H1 (cell line): ENCODE measurements around the gene TMEM179B. TPM values are rescaled to one million over a fixed set of nuclear protein-coding genes. Genes with fewer than 3 reads are reported as not detected.

Experiments
- CTCF ChIA-PET: fragments of 300-600 bp; sonication (Branson Sonifier 250); formaldehyde crosslinking; loops from one replicate; lab custom pipeline; 2021; ENCODE audit not compliant: partially characterized antibody; lab: Charles Lee
- POLR2A ChIA-PET: fragments of 300-600 bp; sonication (Branson Sonifier 250); formaldehyde crosslinking; loops from one replicate; lab custom pipeline; 2021; ENCODE audit warnings: inconsistent platforms; ENCODE audit not compliant: partially characterized antibody; lab: Charles Lee
- DNase-seq, 2 experiments: peaks; one replicate each; pipeline versions ENCODE4 v3.0.0 to v3.0.0-alpha.2; 2010 to 2022; ENCODE audit warnings: low spot score in 2 of 2, low read depth in 1 of 2, mixed read lengths in 1 of 2
- FAIRE-seq: peaks from 2 replicates; lab custom pipeline; 2011; peaks lifted over from hg19 to GRCh38; lab: Jason Lieb, UNC
- H2AFZ ChIP-seq: 2 replicates; pipeline ENCODE4 v1.8.1; 2012; ENCODE audit warnings: low read length, inconsistent platforms
- H2AK5ac ChIP-seq: 2 replicates; pipeline ENCODE4 v1.6.1; 2013; ENCODE audit warnings: low read depth, low read length
- H2BK120ac ChIP-seq: replicated peaks from 2 replicates; pipeline ENCODE3; 2013; ENCODE audit warnings: low read depth, low read length, inconsistent platforms
- H2BK12ac ChIP-seq: 2 replicates; pipeline ENCODE4 v1.6.1; 2013; ENCODE audit warnings: low read depth, low read length
- H2BK15ac ChIP-seq: 2 replicates; pipeline ENCODE4 v1.6.1; 2013; ENCODE audit warnings: low read length
- H2BK20ac ChIP-seq: 2 replicates; pipeline ENCODE4 v1.6.1; 2013; ENCODE audit warnings: low read length
- H2BK5ac ChIP-seq: 2 replicates; pipeline ENCODE4 v1.6.1; 2013; ENCODE audit warnings: low read depth, low read length
- H3K14ac ChIP-seq: 2 replicates; pipeline ENCODE4 v1.6.1; 2013; ENCODE audit warnings: inconsistent platforms; ENCODE audit not compliant: insufficient read length
- H3K18ac ChIP-seq: 2 replicates; pipeline ENCODE4 v1.6.1; 2013; ENCODE audit warnings: low read length; ENCODE audit errors: extremely low read depth
- H3K23ac ChIP-seq: 2 replicates; pipeline ENCODE4 v1.6.1; 2013; ENCODE audit warnings: inconsistent platforms; ENCODE audit not compliant: insufficient read length
- H3K23me2 ChIP-seq: 2 replicates; pipeline ENCODE4 v1.6.1; 2013; ENCODE audit warnings: low read depth, low read length
- H3K27ac ChIP-seq: 2 replicates; pipeline ENCODE4 v1.6.1; 2011; ENCODE audit warnings: low read depth, low read length, inconsistent platforms
- H3K27me3 ChIP-seq, 4 experiments: replicated peaks in 1 of 4; 1 replicate in 1 of 4; 2 replicates in 3 of 4; pipeline versions ENCODE4 v1.6.1 to v1.8.1; 2011 to 2013; ENCODE audit warnings: low read length in 3 of 4, mild to moderate bottlenecking in 3 of 4, inconsistent platforms in 2 of 4, mixed read lengths in 2 of 4, moderate library complexity in 1 of 4; ENCODE audit not compliant: control insufficient read depth in 3 of 4, insufficient read depth in 3 of 4; ENCODE audit errors: extremely low read depth in 1 of 4
- H3K36me3 ChIP-seq, 4 experiments: 2 replicates each; pipeline versions ENCODE4 v1.6.1 to v1.8.1; 2011 to 2013; ENCODE audit warnings: mild to moderate bottlenecking in 4 of 4, low read length in 3 of 4, moderate library complexity in 2 of 4, control low read depth in 1 of 4, inconsistent platforms in 1 of 4; ENCODE audit not compliant: insufficient read depth in 4 of 4, control insufficient read depth in 2 of 4
- H3K4ac ChIP-seq: replicated peaks from 2 replicates; pipeline ENCODE3; 2013; ENCODE audit warnings: low read length, low read depth, mixed read lengths, inconsistent platforms; ENCODE audit not compliant: insufficient read length
- H3K4me1 ChIP-seq, 4 experiments: replicated peaks in 1 of 4; 1 replicate in 1 of 4; 2 replicates in 3 of 4; pipeline versions ENCODE4 v1.6.1 to v1.8.1; 2011 to 2013; ENCODE audit warnings: low read length in 3 of 4, inconsistent platforms in 2 of 4, mixed read lengths in 1 of 4; ENCODE audit not compliant: insufficient read depth in 4 of 4, control insufficient read depth in 3 of 4
- H3K4me2 ChIP-seq, 2 experiments: 2 replicates each; pipeline versions ENCODE4 v1.6.1 to v1.8.1; 2011 to 2013; ENCODE audit warnings: low read depth in 2 of 2, low read length in 2 of 2, control low read depth in 1 of 2, inconsistent platforms in 1 of 2, mild to moderate bottlenecking in 1 of 2; ENCODE audit not compliant: insufficient read depth in 1 of 2
- H3K4me3 ChIP-seq, 4 experiments: fragments of 200-600, 300-600 bp in 1 of 4; sonication (generic), shearing (Covaris generic), sonication (Bioruptor Twin) in 1 of 4; 2 replicates each; pipeline versions ENCODE4 v1.5.1 to v1.8.1; 2011 to 2016; ENCODE audit warnings: low read length in 4 of 4, low read depth in 3 of 4, control low read depth in 2 of 4, inconsistent platforms in 2 of 4, mild to moderate bottlenecking in 2 of 4, mixed read lengths in 1 of 4, moderate library complexity in 1 of 4; ENCODE audit not compliant: insufficient read depth in 2 of 4; ENCODE audit errors: extremely low read depth in 1 of 4
- H3K56ac ChIP-seq: replicated peaks from 2 replicates; pipeline ENCODE3; 2013; ENCODE audit warnings: low read depth, mild to moderate bottlenecking, mixed read lengths, low read length, inconsistent platforms; ENCODE audit not compliant: insufficient read length
- H3K79me1 ChIP-seq: 2 replicates; pipeline ENCODE4 v1.6.1; 2013; ENCODE audit warnings: low read depth, low read length, control low read depth
- H3K79me2 ChIP-seq, 2 experiments: 2 replicates each; pipeline versions ENCODE4 v1.6.1 to v1.8.1; 2012 to 2013; ENCODE audit warnings: low read length in 2 of 2, mild to moderate bottlenecking in 2 of 2, inconsistent platforms in 1 of 2; ENCODE audit not compliant: insufficient read depth in 2 of 2, control insufficient read depth in 1 of 2
- H3K9ac ChIP-seq, 4 experiments: replicated peaks in 1 of 4; 1 replicate in 1 of 4; 2 replicates in 3 of 4; pipeline versions ENCODE4 v1.6.1 to v1.8.1; 2011 to 2013; ENCODE audit warnings: low read depth in 3 of 4, low read length in 3 of 4, control low read depth in 2 of 4, mild to moderate bottlenecking in 2 of 4, moderate library complexity in 2 of 4, inconsistent platforms in 1 of 4; ENCODE audit errors: extremely low read depth in 1 of 4
- H3K9me3 ChIP-seq, 2 experiments: 2 replicates each; pipeline versions ENCODE4 v1.6.1 to v1.8.1; 2012 to 2013; ENCODE audit warnings: mild to moderate bottlenecking in 2 of 2, moderate library complexity in 2 of 2, control low read depth in 1 of 2, inconsistent platforms in 1 of 2, low read depth in 1 of 2, low read length in 1 of 2, mixed read lengths in 1 of 2; ENCODE audit not compliant: insufficient read depth in 2 of 2
- H4K20me1 ChIP-seq, 2 experiments: replicated peaks in 1 of 2; 2 replicates each; pipeline versions ENCODE3 to v1.8.1; 2011 to 2013; ENCODE audit warnings: inconsistent platforms in 2 of 2, low read length in 2 of 2, mild to moderate bottlenecking in 1 of 2; ENCODE audit not compliant: insufficient read depth in 2 of 2, control insufficient read depth in 1 of 2
- H4K5ac ChIP-seq: 2 replicates; pipeline ENCODE4 v1.6.1; 2013; ENCODE audit warnings: low read length, low read depth, mixed read lengths, inconsistent platforms; ENCODE audit not compliant: insufficient read length
- H4K8ac ChIP-seq: 2 replicates; pipeline ENCODE4 v1.8.0; 2013; ENCODE audit warnings: mild to moderate bottlenecking, moderate library complexity, low read length, inconsistent platforms; ENCODE audit not compliant: insufficient read depth; ENCODE audit errors: extremely low read depth
- H4K91ac ChIP-seq: replicated peaks from 2 replicates; pipeline ENCODE3; 2013; ENCODE audit warnings: low read length, mixed read lengths, inconsistent platforms; ENCODE audit not compliant: insufficient read length
- BCL11A ChIP-seq, 2 experiments: IDR thresholded peaks; one replicate each; pipeline ENCODE4 v1.6.1; 2011; ENCODE audit warnings: low read depth in 2 of 2, low read length in 2 of 2, mild to moderate bottlenecking in 2 of 2
- CEBPB ChIP-seq: IDR thresholded peaks from 2 replicates; pipeline ENCODE4 v1.6.1; 2012; ENCODE audit warnings: low read depth, low read length
- FOSL1 ChIP-seq: IDR thresholded peaks from 2 replicates; pipeline ENCODE4 v1.6.1; 2011; ENCODE audit warnings: mild to moderate bottlenecking, low read depth, low read length, moderate library complexity; ENCODE audit not compliant: insufficient read depth
- KDM5A ChIP-seq: fragments of 200-600 bp; IDR thresholded peaks from 2 replicates; pipeline ENCODE4 v1.7.1; 2012; ENCODE audit warnings: mild to moderate bottlenecking, low read length, inconsistent platforms, mixed read lengths
- NRF1 ChIP-seq: IDR thresholded peaks from 2 replicates; pipeline ENCODE4 v1.6.1; 2011; ENCODE audit warnings: mild to moderate bottlenecking, low read depth, low read length, improper control_type of control experiment
- RAD21 ChIP-seq, 2 experiments: IDR thresholded peaks in 1 of 2; conservative IDR thresholded peaks in 1 of 2; 2 replicates each; pipeline ENCODE4 v1.6.1; 2011; ENCODE audit warnings: low read depth in 2 of 2, low read length in 2 of 2, improper control_type of control experiment in 1 of 2, inconsistent platforms in 1 of 2, mild to moderate bottlenecking in 1 of 2, moderate library complexity in 1 of 2
- RFX5 ChIP-seq: IDR thresholded peaks from 2 replicates; pipeline ENCODE4 v1.6.1; 2011; ENCODE audit warnings: low read depth, low read length, improper control_type of control experiment, borderline replicate concordance
- RNF2 ChIP-seq: fragments of 200-900, 300-1000 bp; sonication (generic); IDR thresholded peaks from 2 replicates; pipeline ENCODE4 v1.7.1; 2016; ENCODE audit warnings: borderline replicate concordance, low read depth, mild to moderate bottlenecking, antibody characterized with exemption, low read length; ENCODE audit not compliant: poor library complexity, severe bottlenecking; ENCODE audit errors: missing control alignments
- SAP30 ChIP-seq: fragments of 300-600 bp; sonication (generic); IDR thresholded peaks from 2 replicates; pipeline ENCODE4 v1.7.1; 2012; ENCODE audit warnings: low read length, moderate library complexity, mild to moderate bottlenecking, inconsistent platforms; ENCODE audit not compliant: insufficient read depth, insufficient replicate concordance
- SIRT6 ChIP-seq: IDR thresholded peaks from one replicate; pipeline ENCODE4 v1.7.1; 2012; ENCODE audit warnings: low read length, inconsistent platforms
- SP1 ChIP-seq: IDR thresholded peaks from 2 replicates; pipeline ENCODE4 v1.6.1; 2011; ENCODE audit warnings: low read depth, low read length
- TAF1 ChIP-seq: IDR thresholded peaks from 2 replicates; pipeline ENCODE4 v1.6.1; 2011; ENCODE audit warnings: mild to moderate bottlenecking, low read depth, low read length
- TEAD4 ChIP-seq: IDR thresholded peaks from 2 replicates; pipeline ENCODE4 v1.6.1; 2012; ENCODE audit warnings: low read depth, low read length, inconsistent platforms, mixed read lengths
- WGBS, 2 experiments: shearing (Covaris generic) in 1 of 2; methylation state at CpG; one replicate each; pipeline versions ENCODE4 v1.1.6 to v1.1.7; 2013 to 2015; ENCODE audit warnings: low lambda C conversion rate in 2 of 2, mixed read lengths in 2 of 2, inconsistent platforms in 1 of 2, low coverage in 1 of 2, missing lambda C conversion rate in 1 of 2; ENCODE audit not compliant: insufficient replicate concordance in 2 of 2, insufficient coverage in 1 of 2, insufficient read length in 1 of 2; ENCODE audit errors: extremely low coverage in 1 of 2, missing lambda C conversion rate in 1 of 2; 5-methylcytosine and 5-hydroxymethylcytosine counted together
- polyA plus RNA-seq, 7 experiments: library from polyadenylated mRNA; depleted of rRNA in 3 of 7; stranded (reverse) in 5 of 7; unstranded in 2 of 7; fragments of >200 nt in 5 of 7; fragments of 200-250 nt in 2 of 7; gene quantifications; 1 replicate in 5 of 7; 2 replicates in 1 of 7; 4 replicates in 1 of 7; pipeline versions ENCODE4 v1.2.1 to v1.2.3, GENCODE V29; 2011 to 2013; ENCODE audit warnings: missing spikeins in 2 of 7, mixed read lengths in 2 of 7
- total RNA-seq: library from RNA; stranded (reverse); fragmentation: NEBNext Ultra II Directional; extraction: Animal tissue kit (Norgen Biotek cat#: 25700); gene quantifications from 2 replicates; pipeline ENCODE4 v1.2.1, GENCODE V29; 2021

The TMEM179B gene
- total and polyA plus RNA-seq, 2 of the 8 experiments (the other 6 are each of a cell fraction or from before 2014, with no cell fraction given): 18.6 to 62.2 TPM

DNA sequence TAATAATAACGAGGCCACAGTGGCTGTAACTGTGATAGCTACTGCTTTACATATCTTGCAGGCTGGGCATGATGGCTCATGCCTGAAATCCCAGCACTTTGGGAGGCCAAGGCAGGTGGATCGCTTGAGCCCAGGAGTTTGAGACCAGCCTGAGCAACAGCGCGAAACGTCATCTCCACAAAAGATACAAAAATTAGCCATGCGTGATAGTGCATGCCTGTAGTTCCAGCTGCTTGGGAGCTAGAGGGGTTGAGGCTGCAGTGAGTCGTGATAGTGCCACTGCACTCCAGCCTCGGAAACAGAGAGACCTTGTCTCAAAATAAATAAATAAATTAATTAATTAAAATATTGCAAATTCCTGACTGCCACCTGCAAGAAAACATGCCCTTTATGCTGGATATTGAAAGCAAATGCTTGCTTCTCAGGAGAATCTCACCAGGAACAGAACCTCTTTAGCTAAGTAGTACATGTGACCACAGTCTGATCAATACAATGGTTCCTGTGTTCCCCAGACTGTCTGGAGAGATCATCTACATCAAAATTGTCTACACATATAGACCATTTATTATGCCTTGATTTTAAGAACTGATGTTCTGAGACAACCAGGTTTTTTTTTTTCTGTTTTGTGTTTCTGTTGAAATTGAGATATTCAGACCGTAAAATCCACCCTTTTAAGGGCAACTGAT, 39.6 kb upstream of the TMEM179B start:
- H3K4me2 ChIP-seq: no peak overlapping the region
- H2AFZ ChIP-seq: no peak overlapping the region
- no peaks in the 10 kb centered on the region for H3K23me2 ChIP-seq
- H2BK120ac ChIP-seq: no peak overlapping the region
- no peak overlapping the region for H4K91ac ChIP-seq
- no peak overlapping the region for H3K18ac ChIP-seq
- POLR2A ChIA-PET: interaction anchor here (0.6 to 16.9 kb wide), 15 partner anchors 10 to 174 kb away, joined by 3 to 192 read pairs (median 6); partner anchors contain the start of genes EEF1G, HNRNPUL2, POLR2G and TAF6L
- CTCF ChIA-PET: interaction anchor here (0.6 to 7.9 kb wide), 6 partner anchors 8 to 133 kb away, joined by 3 to 40 read pairs (median 5); partner anchors contain the start of genes POLR2G and SLC3A2
- H3K9ac ChIP-seq: no peak overlapping the region
- no peak overlapping the region for H2AK5ac ChIP-seq
- no peak overlapping the region for H2BK5ac ChIP-seq
- no peak overlapping the region for H2BK20ac ChIP-seq
- peaks cover 8 to 26% (median 13%) of the 10 kb centered on the region in 4 experiments for H3K36me3 ChIP-seq
- peaks cover 8% of the 10 kb centered on the region for H3K79me1 ChIP-seq
- no peaks in the 10 kb centered on the region for H3K4me1 ChIP-seq
- no peaks in the 10 kb centered on the region for H3K9me3 ChIP-seq
- no peak overlapping the region for H4K5ac ChIP-seq
- no peak overlapping the region for H3K14ac ChIP-seq
- DNase-seq (no peak), FAIRE-seq (no peak)
- H3K23ac ChIP-seq: no peak overlapping the region
- H3K56ac ChIP-seq: no peak overlapping the region
- H2BK15ac ChIP-seq: no peak overlapping the region
- H3K4me3 ChIP-seq: no peak overlapping the region
- no peak overlapping the region for H3K27ac ChIP-seq
- H4K20me1 ChIP-seq: peaks cover 6 to 15% of the 10 kb centered on the region in 2 experiments
- WGBS, 2 experiments: 95% methylated on average over 9 of the region's 9 CpGs; no CpG with 5 or more reads in 1 of the 2 experiments
- no peak overlapping the region for H4K8ac ChIP-seq
- no peaks in the 10 kb centered on the region for H3K27me3 ChIP-seq
- H3K4ac ChIP-seq: no peak overlapping the region
- H3K79me2 ChIP-seq: peaks cover 2 to 29% of the 10 kb centered on the region in 2 experiments
- no peak overlapping the region for H2BK12ac ChIP-seq
- TF ChIP-seq RAD21 (IDR thresholded peaks at IDR 0.05 in 1 of 2, conservative IDR thresholded peaks at IDR 0.05 in 1 of 2; ENCODE audit: low read depth in 2 of 2, low read length in 2 of 2) (no peak), SAP30 (no peak), TEAD4 (no peak), SIRT6 (no peak), RNF2 (no peak), KDM5A (no peak), TAF1 (no peak), SP1 (no peak), FOSL1 (no peak), NRF1 (no peak), CEBPB (no peak), BCL11A (IDR thresholded peaks at IDR 0.05; ENCODE audit: low read depth in 2 of 2, low read length in 2 of 2) (no peak), RFX5 (no peak)
